Endometrial microvascular endothelial cells (primary cell): ENCODE measurements around the gene SLC24A3. TPM values are rescaled to one million over a fixed set of nuclear protein-coding genes. Genes with fewer than 3 reads are reported as not detected.

ENCODE experiments used
- in situ Hi-C: cut with HindIII; loops from 2 replicates; pipeline ENCODE4 v1.10.0; 2017; ENCODE audit warnings: low sequenced_read_pairs, low pct_unique_long_range_greater_than_20kb; ENCODE audit errors: inconsistent ontology term
- total RNA-seq: library from RNA; depleted of rRNA; stranded (reverse); fragments of >200 nt; gene quantifications from one replicate; pipeline ENCODE4 v1.2.3, GENCODE V29; 2015; ENCODE audit errors: inconsistent ontology term

Gene SLC24A3
- total RNA-seq, 1 donor from 2014 or later = not detected

DNA sequence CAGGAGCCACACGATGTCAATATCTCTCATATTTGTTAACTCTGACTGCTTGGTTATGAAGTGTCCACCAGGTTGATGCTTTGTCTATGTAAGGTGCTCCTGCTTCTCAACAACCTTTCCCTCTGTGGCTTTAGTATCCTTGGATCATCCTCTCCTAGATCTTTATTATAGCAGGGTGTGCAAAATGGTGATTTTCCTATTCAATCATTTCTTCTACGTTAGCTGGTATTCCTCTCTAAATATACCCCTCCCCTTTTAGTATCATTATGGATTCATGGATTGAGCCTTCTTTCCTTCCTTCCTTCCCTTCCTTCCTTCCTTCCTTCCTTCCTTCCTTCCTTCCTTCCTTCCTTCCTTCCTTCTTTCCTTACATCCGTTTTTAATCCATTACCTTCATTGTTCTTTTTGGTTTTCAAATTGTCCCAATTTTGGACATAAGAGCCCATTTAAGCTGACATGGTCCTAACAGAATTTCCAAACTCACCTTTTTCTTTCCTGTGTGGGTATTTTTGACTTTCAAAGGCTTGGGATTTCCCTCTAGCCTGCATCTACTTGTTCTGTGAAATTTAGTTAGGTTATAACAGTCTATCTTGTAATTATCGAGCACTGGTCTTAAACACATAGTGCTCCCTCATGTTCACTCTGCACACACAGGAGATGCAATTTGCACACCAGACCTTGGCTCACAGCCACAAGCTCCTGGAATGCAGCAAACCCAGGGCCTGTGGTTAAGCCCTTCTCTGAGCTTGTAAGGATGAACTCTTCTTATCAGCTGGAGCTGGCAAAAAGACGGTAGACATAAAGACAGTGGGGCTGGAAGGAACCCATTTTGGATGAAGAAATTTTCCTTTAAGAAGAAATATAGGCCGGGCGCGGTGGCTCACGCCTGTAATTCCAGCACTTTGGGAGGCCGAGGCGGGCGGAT, 109.9 kb downstream of the SLC24A3 start:
- in situ Hi-C loops = no loop called here

DNA sequence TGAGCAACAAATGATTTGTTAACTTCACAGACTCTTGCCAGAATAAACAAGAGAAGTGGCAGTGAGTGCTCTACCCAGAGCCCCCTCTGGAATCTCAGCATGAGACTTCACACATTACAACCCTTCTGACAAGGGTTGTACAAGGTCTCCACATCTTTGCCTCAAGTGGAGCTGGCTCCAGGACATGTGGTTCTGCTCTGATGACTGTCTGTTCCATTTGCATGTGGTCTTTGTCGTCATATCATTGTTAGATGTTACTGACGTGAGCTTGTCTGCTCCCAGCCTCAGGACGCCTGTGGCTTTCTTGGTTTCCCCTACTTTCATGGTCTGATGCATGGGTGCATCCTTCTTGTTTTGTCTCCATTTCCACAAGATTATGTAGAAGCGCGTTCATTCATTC, 115.0 kb downstream of the SLC24A3 start:
- in situ Hi-C loops = no loop called here

DNA sequence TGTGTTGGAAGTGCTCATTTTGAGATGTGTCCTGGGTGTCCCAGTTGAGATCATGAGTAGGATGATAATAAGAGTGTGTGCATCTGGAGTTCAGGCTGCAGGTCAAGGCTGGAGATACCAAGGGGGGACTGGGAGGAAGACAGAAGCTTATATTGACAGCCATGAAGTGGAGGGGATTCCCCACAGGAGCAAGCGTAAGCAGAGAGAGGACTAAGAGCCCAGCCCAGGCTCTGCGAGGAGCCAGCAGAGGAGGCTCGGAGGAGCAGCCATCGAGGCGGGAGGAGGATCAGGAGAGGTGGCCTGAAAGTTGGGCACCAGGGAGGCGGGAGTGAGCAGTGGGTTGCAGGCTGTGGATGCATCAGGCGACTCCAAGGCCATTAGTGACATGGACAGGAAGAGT, 116.2 kb downstream of the SLC24A3 start:
- in situ Hi-C loops = no loop called here

DNA sequence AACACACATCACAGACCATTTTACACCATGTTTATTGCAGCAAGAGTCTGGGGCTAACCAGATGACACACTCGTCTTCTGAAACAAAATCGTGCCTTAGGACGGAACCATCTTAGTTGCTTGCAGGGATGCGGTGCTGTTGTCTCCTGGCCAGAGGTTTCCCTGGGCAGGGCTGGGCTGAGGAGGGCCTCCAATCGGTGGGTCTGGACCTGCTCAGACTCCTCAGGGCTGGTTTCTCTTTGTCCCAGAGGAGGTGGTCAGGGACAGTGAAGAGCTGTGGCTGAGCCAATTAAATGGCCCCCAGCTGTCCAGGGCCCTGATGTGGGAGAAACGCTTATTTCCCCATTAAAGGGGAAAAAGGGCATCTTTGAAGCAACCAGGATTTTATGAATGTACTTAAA, 117.6 kb downstream of the SLC24A3 start:
- in situ Hi-C loops = no loop called here

DNA sequence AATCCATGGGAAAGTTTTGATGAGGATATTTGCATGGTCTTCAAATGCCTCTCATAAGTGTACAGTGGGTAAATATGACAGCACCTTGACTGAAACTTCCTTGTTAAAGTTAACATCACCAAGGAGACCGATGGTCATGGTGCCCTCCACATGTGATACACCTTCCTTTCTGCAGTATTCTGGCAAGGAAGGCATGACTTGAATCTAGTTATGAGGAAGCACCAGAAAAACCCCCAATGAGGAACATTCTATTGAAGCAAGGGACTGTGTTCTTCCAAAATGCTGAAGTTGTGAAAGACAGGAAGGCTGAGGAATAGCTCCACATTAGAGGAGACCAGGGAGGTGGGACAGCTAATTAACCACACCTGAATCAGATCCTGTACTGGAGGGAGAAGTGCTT, 118.3 kb downstream of the SLC24A3 start:
- in situ Hi-C loops = no loop called here

DNA sequence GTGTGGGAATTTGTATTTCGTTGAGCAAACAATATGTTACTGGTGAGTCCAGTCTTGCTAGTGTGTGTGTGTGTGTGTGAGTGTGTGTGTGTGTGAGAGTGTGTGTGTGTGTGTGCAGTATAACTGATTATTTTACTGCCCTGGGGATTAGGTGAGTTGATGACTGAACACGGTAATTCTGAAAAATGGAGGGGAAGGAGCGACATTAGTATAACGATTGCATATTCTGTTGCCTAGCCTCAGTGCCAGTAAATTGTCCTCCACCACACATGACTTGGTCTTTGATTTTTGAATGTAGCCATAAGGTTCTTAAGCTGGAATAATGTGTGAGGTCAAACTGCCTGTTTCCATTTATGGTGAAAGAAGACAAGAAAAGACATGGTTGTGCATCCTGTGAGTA, 121.1 kb downstream of the SLC24A3 start:
- in situ Hi-C loops = no loop called here

DNA sequence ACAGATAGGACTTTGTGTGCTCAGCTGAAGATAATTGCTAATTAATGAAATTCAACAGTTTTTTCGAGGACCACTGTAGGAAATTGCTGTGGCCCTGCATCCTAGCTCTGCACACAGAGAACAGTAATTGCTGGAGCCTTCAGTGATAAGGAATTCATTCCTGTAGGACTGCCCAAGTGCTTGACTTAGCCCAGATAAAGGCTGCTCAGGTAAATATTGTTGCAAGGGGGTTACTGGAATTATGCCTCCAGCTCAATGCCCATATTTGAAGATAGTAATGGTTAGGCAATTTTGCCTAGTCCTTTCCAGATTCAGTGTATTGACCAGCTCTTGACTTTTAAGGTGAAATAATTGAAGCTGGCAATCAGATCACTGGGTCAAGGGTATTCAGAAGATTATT, 122.9 kb downstream of the SLC24A3 start:
- in situ Hi-C loops = no loop called here

DNA sequence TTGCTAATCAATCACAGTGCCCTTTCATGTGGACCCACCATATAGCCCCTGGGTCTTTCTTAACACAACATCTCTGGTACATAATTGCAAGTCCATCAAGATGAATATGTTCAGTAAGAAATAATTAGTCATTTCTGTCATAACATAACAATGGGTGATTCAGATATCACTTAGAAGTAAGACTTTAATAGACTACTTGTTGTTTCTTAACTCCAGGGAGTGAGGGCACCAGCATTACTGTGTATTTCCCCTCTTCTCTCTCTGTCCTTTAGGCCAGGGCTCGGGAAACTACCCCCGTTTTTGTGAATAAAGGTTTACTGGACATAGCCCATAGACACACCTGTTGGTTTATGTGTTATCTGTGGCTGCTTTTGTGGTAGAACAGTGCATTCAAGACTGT, 123.5 kb downstream of the SLC24A3 start:
- in situ Hi-C loops = no loop called here

DNA sequence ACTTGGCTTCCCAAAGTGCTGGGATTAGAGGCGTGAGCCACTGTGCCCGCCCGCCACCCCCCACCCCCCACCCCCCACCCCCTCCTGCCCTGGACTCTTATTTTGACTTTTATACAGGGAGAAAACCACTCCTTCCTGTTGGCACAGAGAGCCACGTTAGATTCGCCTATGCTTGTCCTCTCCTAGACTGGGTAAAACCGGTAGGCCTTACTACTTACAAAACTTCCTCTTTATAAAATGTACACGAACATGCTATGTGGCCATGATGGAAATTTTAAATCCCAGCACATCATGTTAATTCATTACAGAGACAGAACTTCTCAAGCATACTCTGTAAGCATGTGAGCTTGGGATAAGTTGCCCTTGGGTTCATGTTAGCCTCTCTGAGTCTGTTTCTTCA, 124.2 kb downstream of the SLC24A3 start:
- in situ Hi-C loops = no loop called here

DNA sequence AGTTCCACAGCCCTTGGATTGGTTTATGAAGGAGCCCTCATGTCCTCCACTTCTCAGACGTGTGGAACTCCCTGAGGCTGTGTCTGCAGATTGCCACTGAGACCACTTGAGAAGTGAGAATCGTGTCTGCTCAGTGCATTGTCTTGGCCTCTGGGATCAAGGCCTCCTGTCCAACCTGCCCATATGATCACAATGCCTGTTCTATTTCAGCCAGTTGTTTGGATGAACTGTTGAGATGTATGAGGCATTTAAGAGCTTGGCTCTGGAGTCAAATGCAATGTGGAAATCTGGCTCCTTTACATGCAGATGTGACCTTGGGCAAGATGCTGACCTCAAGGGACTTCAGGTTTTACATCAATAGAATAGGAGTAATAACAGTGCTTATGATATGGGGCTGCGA, 125.9 kb downstream of the SLC24A3 start:
- in situ Hi-C loops = no loop called here

DNA sequence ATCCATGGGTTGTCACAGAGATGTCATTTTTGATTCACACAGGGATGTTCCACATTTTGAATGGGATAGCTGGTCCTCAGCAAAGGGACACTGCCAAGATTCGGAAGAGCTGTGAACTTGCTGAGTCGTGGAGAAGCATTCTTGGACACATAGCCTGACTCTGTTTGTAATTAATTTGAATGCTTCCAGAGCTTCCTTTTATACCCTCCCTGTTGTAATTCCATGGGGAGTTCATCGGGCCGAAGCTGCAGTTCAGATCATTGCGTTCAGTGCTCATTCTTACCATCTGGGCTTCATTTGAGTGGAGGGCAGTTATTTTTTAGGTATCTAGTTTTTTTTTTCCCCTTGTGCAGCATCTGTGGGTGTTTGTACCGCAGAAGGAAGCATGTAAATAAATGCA, 126.5 kb downstream of the SLC24A3 start:
- in situ Hi-C loops = no loop called here

DNA sequence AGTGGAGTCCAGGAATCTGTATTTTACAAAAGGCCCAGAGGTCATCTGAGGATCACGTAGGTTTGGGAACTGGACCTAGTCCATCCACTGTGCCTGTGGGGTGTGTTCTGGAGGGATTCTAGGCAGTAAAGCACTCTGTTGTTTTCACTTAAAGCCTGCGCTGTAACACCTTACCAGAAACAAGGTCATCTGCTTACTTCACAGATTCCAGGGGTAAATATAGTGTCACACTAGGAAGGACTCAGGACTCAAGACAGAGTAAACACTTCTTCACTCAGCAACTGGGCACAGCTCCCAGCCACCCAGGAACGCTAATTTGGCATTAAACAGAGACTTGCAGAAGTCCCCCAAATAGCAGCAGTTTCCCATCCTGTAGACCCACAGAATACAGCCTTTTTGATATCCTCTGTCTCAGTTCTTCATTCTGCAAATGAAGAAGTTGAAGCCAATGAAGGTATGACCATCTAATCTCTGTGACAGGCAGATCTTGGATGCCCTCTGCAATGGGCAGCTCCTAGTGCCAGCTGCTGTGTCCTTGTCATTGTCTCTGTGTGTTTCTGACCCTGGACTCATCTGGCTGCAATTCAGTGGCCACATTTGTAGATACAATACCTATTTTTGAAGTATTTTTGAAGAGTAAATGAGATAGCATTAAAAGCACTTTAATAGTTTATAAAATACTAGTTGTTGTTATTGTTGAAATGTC, 129.1 kb downstream of the SLC24A3 start:
- in situ Hi-C loops = no loop called here

DNA sequence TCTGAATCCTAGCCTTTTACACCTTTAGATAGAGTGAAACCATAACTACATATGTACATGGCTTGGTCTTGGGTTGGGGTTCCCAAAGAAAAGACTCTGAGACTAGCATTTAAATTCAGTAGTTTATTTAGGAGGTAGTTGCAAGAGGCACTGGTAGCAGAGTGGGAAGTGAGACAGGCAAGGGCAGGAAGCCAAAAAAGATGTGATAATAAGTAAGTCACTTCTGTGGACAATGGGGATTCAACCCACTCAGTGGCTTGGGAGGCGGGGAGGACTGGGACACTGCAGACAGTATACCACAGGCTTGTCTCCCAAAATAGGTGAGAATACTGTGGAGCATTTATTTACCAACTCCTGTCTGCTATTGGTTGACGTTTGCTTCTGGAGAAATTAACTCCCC, 131.9 kb downstream of the SLC24A3 start:
- in situ Hi-C loops = no loop called here

DNA sequence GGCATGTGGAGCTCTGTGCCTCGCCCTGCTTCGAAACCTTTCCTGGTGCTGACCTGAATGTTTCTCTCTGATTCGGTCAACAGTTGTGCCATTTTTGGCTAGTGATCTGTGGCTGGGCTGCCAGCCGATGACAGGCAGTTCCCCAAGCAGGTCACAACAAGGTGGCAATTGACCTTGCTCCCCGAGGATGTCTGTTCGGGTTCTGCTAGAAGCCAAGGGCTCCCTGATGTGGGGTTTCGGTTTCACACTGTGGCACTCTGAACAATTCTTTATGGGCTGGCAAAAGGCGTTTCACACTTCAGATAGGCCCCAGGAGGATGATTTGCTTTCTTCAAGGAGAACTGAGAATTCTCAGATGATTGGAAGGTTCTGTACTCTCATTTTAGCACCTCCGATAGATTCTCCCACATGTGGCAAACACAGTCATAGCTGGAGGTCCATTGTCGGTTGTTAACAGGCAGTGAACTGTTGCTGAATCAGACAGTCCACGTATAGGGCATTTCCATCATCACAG, 135.6 kb downstream of the SLC24A3 start:
- in situ Hi-C loops = no loop called here

DNA sequence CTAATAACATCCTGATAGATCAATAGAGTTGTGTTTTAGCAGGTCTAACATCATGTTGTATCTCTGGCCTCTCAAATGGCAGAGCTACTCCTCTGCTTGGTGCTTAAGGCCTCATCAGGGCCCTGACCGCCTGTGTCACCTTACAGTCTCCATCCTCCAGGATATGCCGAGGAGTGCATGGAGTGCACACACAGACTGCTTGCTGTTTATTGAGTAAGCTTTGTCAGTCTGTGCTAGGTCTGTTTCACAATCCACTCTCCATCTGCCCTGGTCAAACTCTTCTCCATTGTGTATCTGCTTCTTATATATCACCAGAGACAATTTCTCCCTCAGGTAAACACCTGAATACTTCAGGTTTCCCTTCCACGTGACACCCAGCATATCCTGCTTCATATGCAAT, 136.1 kb downstream of the SLC24A3 start:
- in situ Hi-C loops = no loop called here

DNA sequence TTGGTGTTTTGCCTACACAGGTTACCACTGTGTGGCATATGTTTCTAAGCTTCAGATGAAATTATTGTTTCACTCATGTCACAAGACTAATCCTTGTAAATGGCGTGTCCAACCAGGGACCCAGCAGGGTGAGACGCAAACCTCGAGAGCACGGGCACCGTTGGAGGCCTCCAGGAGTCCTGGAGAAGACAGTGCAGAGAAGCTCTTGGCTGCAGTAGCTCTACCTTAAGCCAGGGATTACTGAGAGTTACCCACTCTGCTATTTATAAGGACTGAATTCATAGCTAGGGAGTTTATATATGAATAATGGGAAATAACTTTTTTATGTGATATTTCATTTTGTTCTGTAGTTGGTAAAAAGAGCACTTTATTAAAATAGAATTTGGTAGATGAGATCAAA, 137.4 kb downstream of the SLC24A3 start:
- in situ Hi-C loops = no loop called here

DNA sequence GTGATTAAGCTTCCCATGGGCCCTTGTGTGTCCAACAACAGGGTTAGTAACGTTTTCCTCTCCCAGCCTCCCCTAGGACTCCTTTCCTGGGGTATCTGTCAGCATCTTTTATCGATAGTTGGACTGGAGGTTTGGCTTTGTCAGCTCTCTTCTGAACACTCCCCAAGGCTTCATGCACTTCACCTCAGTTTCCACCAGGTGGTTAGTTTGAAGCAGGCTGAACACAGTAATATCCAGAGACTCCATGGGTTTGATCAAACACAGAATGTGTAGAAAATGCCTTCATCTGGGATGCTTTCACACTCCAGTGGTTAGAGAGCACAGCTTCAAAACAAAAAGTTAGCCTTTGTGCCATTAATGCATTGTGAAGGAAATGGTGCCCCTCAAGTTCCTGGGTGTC, 139.1 kb downstream of the SLC24A3 start:
- in situ Hi-C loops = no loop called here

DNA sequence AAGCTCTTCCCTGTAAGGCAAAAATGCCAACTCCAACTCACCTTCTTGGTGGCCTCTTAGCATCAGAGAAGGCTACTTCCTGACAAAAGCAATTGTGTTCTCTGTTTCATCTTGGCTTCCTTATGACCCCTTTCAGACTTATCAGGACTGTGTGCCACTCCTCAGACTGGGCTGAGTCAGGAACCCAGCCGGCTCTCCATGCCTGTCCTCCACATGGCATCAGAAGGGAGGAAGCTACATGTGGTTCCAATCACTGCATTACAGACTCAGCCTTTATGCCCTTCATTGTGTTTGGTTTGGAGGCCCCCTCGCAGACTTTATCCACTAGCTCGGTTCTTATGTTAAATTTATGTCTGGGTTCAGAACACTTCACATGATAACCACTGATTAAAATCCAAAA, 142.5 kb downstream of the SLC24A3 start:
- in situ Hi-C loops = no loop called here

DNA sequence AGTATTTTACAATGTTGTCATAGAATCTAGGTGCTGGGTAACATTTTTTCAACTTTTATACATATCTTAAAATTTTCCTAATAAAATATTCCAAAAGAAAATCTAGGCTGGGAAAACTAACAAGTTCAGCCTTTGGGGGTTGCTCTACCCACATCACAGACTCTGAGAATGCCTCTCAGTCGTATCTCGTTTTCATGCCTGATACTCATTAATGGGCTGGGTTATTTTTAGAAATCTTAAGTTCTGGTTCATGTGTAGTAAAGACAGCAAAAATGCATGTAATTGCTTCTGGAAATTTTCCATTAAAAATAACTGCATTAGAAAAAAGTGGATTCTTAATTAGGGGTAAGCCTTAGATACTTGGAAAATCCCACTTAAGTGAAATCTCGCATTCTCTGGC, 149.3 kb downstream of the SLC24A3 start:
- in situ Hi-C loops = no loop called here

DNA sequence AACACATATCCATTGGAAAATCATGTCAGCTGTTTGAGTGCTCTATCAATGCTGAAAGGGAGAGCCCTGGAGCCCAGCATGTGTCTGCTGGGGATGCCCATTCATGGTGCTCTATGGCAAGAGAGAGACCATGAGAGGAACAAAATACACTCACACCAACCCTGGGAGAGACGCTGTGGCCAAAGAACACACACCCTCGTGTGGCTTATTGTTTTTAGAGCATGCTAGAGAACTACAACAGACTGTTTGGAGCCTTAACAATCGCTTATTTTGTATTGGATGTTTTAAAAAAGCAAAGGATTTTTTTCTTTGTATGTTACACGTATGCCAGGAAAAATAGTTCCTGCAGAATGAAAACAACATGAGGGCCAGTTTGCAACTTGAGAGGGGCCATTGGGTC, 151.0 kb downstream of the SLC24A3 start:
- in situ Hi-C loops = no loop called here
